ENCODE results near the gene GAL3ST2.

Gene GAL3ST2

GRCh38 chr2:241760301-241760771, 16.3 kb upstream of the GAL3ST2 start:
- Histone ChIP-seq H3K9ac (ENCODE audit: low read length) (no peak overlapping the region), H3K36me3 (ENCODE audit: control insufficient read depth, insufficient read depth, low read length, severe bottlenecking) (peaks cover 53% of the 10 kb centered on the region), H3K4me1 (ENCODE audit: control insufficient read depth, insufficient read depth, low read length) (no peaks in the 10 kb centered on the region), H3K9me3 (ENCODE audit: control insufficient read depth, low read length) (no peaks in the 10 kb centered on the region), H3K27me3 (replicated peaks; ENCODE audit: control insufficient read depth, insufficient read depth, low read length) (no peaks in the 10 kb centered on the region), H3K4me3 (ENCODE audit: low read length) (no peak overlapping the region)
- DNase-seq (ENCODE audit: low read depth) = no peak

GRCh38 chr2:241762321-241762932, 14.2 kb upstream of the GAL3ST2 start:
- Histone ChIP-seq H3K27me3 (replicated peaks; ENCODE audit: control insufficient read depth, insufficient read depth, low read length) (no peaks in the 10 kb centered on the region), H3K9ac (ENCODE audit: low read length) (no peak overlapping the region), H3K9me3 (ENCODE audit: control insufficient read depth, low read length) (no peaks in the 10 kb centered on the region), H3K4me3 (ENCODE audit: low read length) (no peak overlapping the region), H3K4me1 (ENCODE audit: control insufficient read depth, insufficient read depth, low read length) (no peaks in the 10 kb centered on the region), H3K36me3 (ENCODE audit: control insufficient read depth, insufficient read depth, low read length, severe bottlenecking) (peaks cover 34% of the 10 kb centered on the region)
- DNase-seq (ENCODE audit: low read depth) = no peak

- no peak for DNase-seq (ENCODE audit: low read depth)
- H3K4me1 ChIP-seq (ENCODE audit: control insufficient read depth, insufficient read depth, low read length) = no peaks in the 10 kb centered on the region
- peaks cover 29% of the 10 kb centered on the region for H3K36me3 ChIP-seq (ENCODE audit: control insufficient read depth, insufficient read depth, low read length, severe bottlenecking)
- no peak overlapping the region for H3K9ac ChIP-seq (ENCODE audit: low read length)
- H3K27me3 ChIP-seq (replicated peaks; ENCODE audit: control insufficient read depth, insufficient read depth, low read length) = no peaks in the 10 kb centered on the region
- no peak overlapping the region for H3K4me3 ChIP-seq (ENCODE audit: low read length)
- H3K9me3 ChIP-seq (ENCODE audit: control insufficient read depth, low read length) = no peaks in the 10 kb centered on the region
These were observed 13.7 kb upstream of the GAL3ST2 start for GRCh38 chr2:241762933-241763369.

- Histone ChIP-seq H3K4me1 (ENCODE audit: control insufficient read depth, insufficient read depth, low read length) (no peaks in the 10 kb centered on the region), H3K36me3 (ENCODE audit: control insufficient read depth, insufficient read depth, low read length, severe bottlenecking) (peaks cover 27% of the 10 kb centered on the region), H3K4me3 (ENCODE audit: low read length) (no peak overlapping the region), H3K9me3 (ENCODE audit: control insufficient read depth, low read length) (no peaks in the 10 kb centered on the region), H3K9ac (ENCODE audit: low read length) (no peak overlapping the region), H3K27me3 (replicated peaks; ENCODE audit: control insufficient read depth, insufficient read depth, low read length) (no peaks in the 10 kb centered on the region)
- no peak for DNase-seq (ENCODE audit: low read depth)
These were observed 12.9 kb upstream of the GAL3ST2 start for GRCh38 chr2:241763551-241764274.

GRCh38 chr2:241764275-241765241, 12.1 kb upstream of the GAL3ST2 start:
- Histone ChIP-seq H3K27me3 (replicated peaks; ENCODE audit: control insufficient read depth, insufficient read depth, low read length) (no peaks in the 10 kb centered on the region), H3K9ac (ENCODE audit: low read length) (no peak overlapping the region), H3K36me3 (ENCODE audit: control insufficient read depth, insufficient read depth, low read length, severe bottlenecking) (peaks cover 19% of the 10 kb centered on the region), H3K4me1 (ENCODE audit: control insufficient read depth, insufficient read depth, low read length) (no peaks in the 10 kb centered on the region), H3K4me3 (ENCODE audit: low read length) (no peak overlapping the region), H3K9me3 (ENCODE audit: control insufficient read depth, low read length) (no peaks in the 10 kb centered on the region)
- DNase-seq (ENCODE audit: low read depth) = no peak

GRCh38 chr2:241767464-241768250, 9.0 kb upstream of the GAL3ST2 start:
- no peaks in the 10 kb centered on the region for H3K27me3 ChIP-seq (replicated peaks; ENCODE audit: control insufficient read depth, insufficient read depth, low read length)
- peaks cover 16% of the 10 kb centered on the region for H3K4me1 ChIP-seq (ENCODE audit: control insufficient read depth, insufficient read depth, low read length)
- no peak for DNase-seq (ENCODE audit: low read depth)
- H3K4me3 ChIP-seq (ENCODE audit: low read length) = no peak overlapping the region
- no peak overlapping the region for H3K9ac ChIP-seq (ENCODE audit: low read length)
- H3K9me3 ChIP-seq (ENCODE audit: control insufficient read depth, low read length) = no peaks in the 10 kb centered on the region
- peaks cover 6% of the 10 kb centered on the region for H3K36me3 ChIP-seq (ENCODE audit: control insufficient read depth, insufficient read depth, low read length, severe bottlenecking)

- H3K9me3 ChIP-seq (ENCODE audit: control insufficient read depth, low read length) = no peaks in the 10 kb centered on the region
- peaks cover 3% of the 10 kb centered on the region for H3K36me3 ChIP-seq (ENCODE audit: control insufficient read depth, insufficient read depth, low read length, severe bottlenecking)
- no peak overlapping the region for H3K4me3 ChIP-seq (ENCODE audit: low read length)
- H3K9ac ChIP-seq (ENCODE audit: low read length) = no peak overlapping the region
- no peak for DNase-seq (ENCODE audit: low read depth)
- peaks cover 16% of the 10 kb centered on the region for H3K4me1 ChIP-seq (ENCODE audit: control insufficient read depth, insufficient read depth, low read length)
- no peaks in the 10 kb centered on the region for H3K27me3 ChIP-seq (replicated peaks; ENCODE audit: control insufficient read depth, insufficient read depth, low read length)
These were observed 8.3 kb upstream of the GAL3ST2 start for GRCh38 chr2:241768251-241768711.

- Histone ChIP-seq H3K9me3 (ENCODE audit: control insufficient read depth, low read length) (no peaks in the 10 kb centered on the region), H3K27me3 (replicated peaks; ENCODE audit: control insufficient read depth, insufficient read depth, low read length) (no peaks in the 10 kb centered on the region), H3K4me3 (ENCODE audit: low read length) (no peak overlapping the region), H3K9ac (ENCODE audit: low read length) (no peak overlapping the region), H3K36me3 (ENCODE audit: control insufficient read depth, insufficient read depth, low read length, severe bottlenecking) (no peaks in the 10 kb centered on the region), H3K4me1 (ENCODE audit: control insufficient read depth, insufficient read depth, low read length) (peaks cover 16% of the 10 kb centered on the region)
- no peak for DNase-seq (ENCODE audit: low read depth)
These were observed 7.8 kb upstream of the GAL3ST2 start for GRCh38 chr2:241768850-241769249.

GRCh38 chr2:241769819-241770184, 6.8 kb upstream of the GAL3ST2 start:
- DNase-seq (ENCODE audit: low read depth) = no peak
- Histone ChIP-seq H3K4me1 (ENCODE audit: control insufficient read depth, insufficient read depth, low read length) (peaks cover 19% of the 10 kb centered on the region), H3K36me3 (ENCODE audit: control insufficient read depth, insufficient read depth, low read length, severe bottlenecking) (no peaks in the 10 kb centered on the region), H3K4me3 (ENCODE audit: low read length) (no peak overlapping the region), H3K27me3 (replicated peaks; ENCODE audit: control insufficient read depth, insufficient read depth, low read length) (no peaks in the 10 kb centered on the region), H3K9me3 (ENCODE audit: control insufficient read depth, low read length) (no peaks in the 10 kb centered on the region), H3K9ac (ENCODE audit: low read length) (no peak overlapping the region)

- DNase-seq (ENCODE audit: low read depth) = no peak
- H3K36me3 ChIP-seq (ENCODE audit: control insufficient read depth, insufficient read depth, low read length, severe bottlenecking) = no peaks in the 10 kb centered on the region
These were observed 6.3 kb upstream of the GAL3ST2 start for GRCh38 chr2:241770185-241770935.

More at GRCh38 chr2:241770185-241770935, 6.3 kb upstream of the GAL3ST2 start:
- Histone ChIP-seq H3K4me3 (ENCODE audit: low read length) (no peak overlapping the region), H3K9me3 (ENCODE audit: control insufficient read depth, low read length) (no peaks in the 10 kb centered on the region), H3K9ac (ENCODE audit: low read length) (no peak overlapping the region), H3K4me1 (ENCODE audit: control insufficient read depth, insufficient read depth, low read length) (peaks cover 24% of the 10 kb centered on the region), H3K27me3 (replicated peaks; ENCODE audit: control insufficient read depth, insufficient read depth, low read length) (no peaks in the 10 kb centered on the region)

Data from adipocyte (in vitro differentiated cells).